ENCODE results near the gene COA1.
"Not testable (repeated sequence)": the region's sequence is repeated elsewhere in the genome, so short reads cannot be mapped to it uniquely, and the experiment has no call there.

The COA1 gene

DNA sequence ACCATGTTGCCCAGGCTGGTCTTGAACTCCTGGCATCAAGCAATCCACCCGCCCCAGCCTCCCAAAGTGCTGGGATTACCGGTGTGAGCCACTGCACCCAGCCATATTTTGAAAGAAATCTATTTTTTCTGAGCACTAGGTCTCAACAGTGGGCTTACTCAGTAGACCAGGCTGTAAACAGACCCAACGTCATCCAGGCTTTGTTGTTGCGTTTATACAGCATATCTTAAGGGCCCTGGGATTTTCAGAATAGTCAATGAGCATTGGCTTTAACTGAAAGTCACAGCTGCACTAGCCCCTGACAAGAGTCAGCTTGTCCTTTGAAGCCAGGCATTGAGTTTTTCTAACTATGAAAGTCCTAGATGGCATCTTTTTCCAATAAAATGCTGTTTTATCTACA lies 96.6 kb downstream of the COA1 start:
- Histone ChIP-seq H2AFZ (ENCODE audit: low read depth, low read length) (no peak overlapping the region), H3K79me2 (ENCODE audit: low read length) (no peaks in the 10 kb centered on the region), H4K20me1 (ENCODE audit: insufficient read depth, low read length) (no peaks in the 10 kb centered on the region), H3K4me1 (ENCODE audit: low read length) (no peaks in the 10 kb centered on the region), H3K4me3 (ENCODE audit: low read length) (no peak overlapping the region), H3K36me3 (replicated peaks; ENCODE audit: low read depth, low read length) (peaks cover 59% of the 10 kb centered on the region), H3K27ac (ENCODE audit: low read length) (no peak overlapping the region), H3K27me3 (ENCODE audit: low read depth, low read length) (no peaks in the 10 kb centered on the region), H3K4me2 (ENCODE audit: low read length) (no peak overlapping the region), H3K9ac (ENCODE audit: low read length) (no peak overlapping the region), H3K9me3 (ENCODE audit: insufficient read depth, low read length) (no peaks in the 10 kb centered on the region)
- no peak for TF ChIP-seq EZH2phosphoT487 (IDR thresholded peaks at IDR 0.05; ENCODE audit: low read depth)

DNA sequence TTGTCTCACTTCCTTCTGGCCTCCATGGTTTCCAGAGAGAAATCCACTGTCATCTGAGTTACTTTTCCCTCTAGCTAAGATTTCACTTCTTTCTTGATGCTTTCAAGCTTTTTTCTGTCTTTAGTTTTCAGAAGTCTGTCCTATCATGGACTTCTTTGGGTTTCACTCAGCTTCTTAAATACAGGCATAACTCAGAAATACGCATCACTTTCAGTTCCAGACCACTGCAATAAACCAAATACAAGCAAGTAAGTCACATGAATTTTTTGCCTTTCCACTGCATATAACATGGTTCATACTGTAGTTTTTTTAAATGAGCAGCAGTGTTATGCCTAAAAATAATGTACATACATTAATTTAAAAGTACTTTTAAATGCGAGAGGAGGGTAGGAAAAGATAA lies 97.8 kb downstream of the COA1 start:
- Histone ChIP-seq H4K20me1 (ENCODE audit: insufficient read depth, low read length) (no peaks in the 10 kb centered on the region), H3K4me3 (ENCODE audit: low read length) (no peak overlapping the region), H3K9ac (ENCODE audit: low read length) (no peak overlapping the region), H3K4me2 (ENCODE audit: low read length) (no peak overlapping the region), H3K4me1 (ENCODE audit: low read length) (no peaks in the 10 kb centered on the region), H3K27me3 (ENCODE audit: low read depth, low read length) (no peaks in the 10 kb centered on the region), H2AFZ (ENCODE audit: low read depth, low read length) (no peak overlapping the region), H3K79me2 (ENCODE audit: low read length) (no peaks in the 10 kb centered on the region), H3K36me3 (replicated peaks; ENCODE audit: low read depth, low read length) (peaks cover 51% of the 10 kb centered on the region), H3K9me3 (ENCODE audit: insufficient read depth, low read length) (no peaks in the 10 kb centered on the region), H3K27ac (ENCODE audit: low read length) (no peak overlapping the region)
- TF ChIP-seq, protein P1, sequence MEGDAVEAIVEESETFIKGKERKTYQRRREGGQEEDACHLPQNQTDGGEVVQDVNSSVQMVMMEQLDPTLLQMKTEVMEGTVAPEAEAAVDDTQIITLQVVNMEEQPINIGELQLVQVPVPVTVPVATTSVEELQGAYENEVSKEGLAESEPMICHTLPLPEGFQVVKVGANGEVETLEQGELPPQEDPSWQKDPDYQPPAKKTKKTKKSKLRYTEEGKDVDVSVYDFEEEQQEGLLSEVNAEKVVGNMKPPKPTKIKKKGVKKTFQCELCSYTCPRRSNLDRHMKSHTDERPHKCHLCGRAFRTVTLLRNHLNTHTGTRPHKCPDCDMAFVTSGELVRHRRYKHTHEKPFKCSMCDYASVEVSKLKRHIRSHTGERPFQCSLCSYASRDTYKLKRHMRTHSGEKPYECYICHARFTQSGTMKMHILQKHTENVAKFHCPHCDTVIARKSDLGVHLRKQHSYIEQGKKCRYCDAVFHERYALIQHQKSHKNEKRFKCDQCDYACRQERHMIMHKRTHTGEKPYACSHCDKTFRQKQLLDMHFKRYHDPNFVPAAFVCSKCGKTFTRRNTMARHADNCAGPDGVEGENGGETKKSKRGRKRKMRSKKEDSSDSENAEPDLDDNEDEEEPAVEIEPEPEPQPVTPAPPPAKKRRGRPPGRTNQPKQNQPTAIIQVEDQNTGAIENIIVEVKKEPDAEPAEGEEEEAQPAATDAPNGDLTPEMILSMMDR (IDR thresholded peaks at IDR 0.05; ENCODE audit: low read depth, low read length) = no peak
- TF ChIP-seq EZH2phosphoT487 (IDR thresholded peaks at IDR 0.05; ENCODE audit: low read depth) = no peak

DNA sequence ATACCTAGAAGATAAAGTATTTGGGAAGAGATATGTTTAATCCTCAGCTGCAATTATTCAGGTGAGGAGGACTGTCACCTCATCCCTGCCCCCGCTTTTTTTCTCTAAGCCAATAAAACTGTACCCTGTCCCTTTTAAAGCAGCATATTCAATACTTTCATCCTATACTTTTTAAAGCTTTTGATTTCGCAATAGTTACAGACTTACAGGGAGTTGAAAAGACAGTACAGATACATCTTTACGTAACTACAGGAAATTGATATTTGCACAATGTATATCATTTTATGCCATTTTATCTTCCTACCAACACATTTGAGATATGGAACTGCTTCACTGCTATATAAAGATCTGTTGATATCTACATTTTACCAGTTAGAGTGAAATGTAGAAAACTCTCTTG lies 98.8 kb downstream of the COA1 start:
- H3K27ac ChIP-seq (ENCODE audit: low read length) = no peak overlapping the region
- no peaks in the 10 kb centered on the region for H3K27me3 ChIP-seq (ENCODE audit: low read depth, low read length)
- no peaks in the 10 kb centered on the region for H3K9me3 ChIP-seq (ENCODE audit: insufficient read depth, low read length)
- no peaks in the 10 kb centered on the region for H4K20me1 ChIP-seq (ENCODE audit: insufficient read depth, low read length)
- H3K36me3 ChIP-seq (replicated peaks; ENCODE audit: low read depth, low read length) = peaks cover 45% of the 10 kb centered on the region
- no peak overlapping the region for H3K4me2 ChIP-seq (ENCODE audit: low read length)
- no peaks in the 10 kb centered on the region for H3K79me2 ChIP-seq (ENCODE audit: low read length)
- no peak overlapping the region for H2AFZ ChIP-seq (ENCODE audit: low read depth, low read length)
- no peak overlapping the region for H3K4me3 ChIP-seq (ENCODE audit: low read length)
- H3K9ac ChIP-seq (ENCODE audit: low read length) = no peak overlapping the region
- H3K4me1 ChIP-seq (ENCODE audit: low read length) = no peaks in the 10 kb centered on the region
- TF ChIP-seq EZH2phosphoT487 (IDR thresholded peaks at IDR 0.05; ENCODE audit: low read depth) = no peak
- TF ChIP-seq, protein P1 (IDR thresholded peaks at IDR 0.05; ENCODE audit: low read depth, low read length) = no peak

DNA sequence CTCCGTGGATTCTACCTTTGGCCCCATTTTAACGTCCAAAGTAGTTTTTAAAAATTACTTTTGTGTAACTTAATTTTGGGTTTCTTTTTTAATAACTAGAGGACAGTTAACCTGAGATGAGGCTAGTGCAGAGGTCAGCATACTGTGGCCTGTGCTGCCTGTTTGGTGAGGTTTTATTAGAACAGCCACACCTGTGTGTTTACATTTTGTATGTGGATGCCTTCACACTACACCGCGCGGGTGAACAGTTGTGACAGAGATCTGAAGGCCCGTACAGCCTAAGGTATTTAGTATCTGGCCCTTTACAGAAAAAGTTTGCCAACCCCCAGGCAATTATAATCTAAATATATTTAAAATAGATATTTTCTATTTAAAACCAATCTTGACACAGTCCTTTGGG lies 99.5 kb downstream of the COA1 start:
- H3K4me3 ChIP-seq (ENCODE audit: low read length) = no peak overlapping the region
- H3K27me3 ChIP-seq (ENCODE audit: low read depth, low read length) = no peaks in the 10 kb centered on the region
- no peak overlapping the region for H3K27ac ChIP-seq (ENCODE audit: low read length)
- no peaks in the 10 kb centered on the region for H3K9me3 ChIP-seq (ENCODE audit: insufficient read depth, low read length)
- no peak overlapping the region for H2AFZ ChIP-seq (ENCODE audit: low read depth, low read length)
- H3K9ac ChIP-seq (ENCODE audit: low read length) = no peak overlapping the region
- no peak for TF ChIP-seq EZH2phosphoT487 (IDR thresholded peaks at IDR 0.05; ENCODE audit: low read depth)
- TF ChIP-seq, protein P1 (IDR thresholded peaks at IDR 0.05; ENCODE audit: low read depth, low read length) = no peak
- H3K79me2 ChIP-seq (ENCODE audit: low read length) = no peaks in the 10 kb centered on the region
- no peaks in the 10 kb centered on the region for H4K20me1 ChIP-seq (ENCODE audit: insufficient read depth, low read length)
- no peak overlapping the region for H3K4me2 ChIP-seq (ENCODE audit: low read length)
- H3K36me3 ChIP-seq (replicated peaks; ENCODE audit: low read depth, low read length) = peaks cover 43% of the 10 kb centered on the region
- H3K4me1 ChIP-seq (ENCODE audit: low read length) = no peaks in the 10 kb centered on the region

DNA sequence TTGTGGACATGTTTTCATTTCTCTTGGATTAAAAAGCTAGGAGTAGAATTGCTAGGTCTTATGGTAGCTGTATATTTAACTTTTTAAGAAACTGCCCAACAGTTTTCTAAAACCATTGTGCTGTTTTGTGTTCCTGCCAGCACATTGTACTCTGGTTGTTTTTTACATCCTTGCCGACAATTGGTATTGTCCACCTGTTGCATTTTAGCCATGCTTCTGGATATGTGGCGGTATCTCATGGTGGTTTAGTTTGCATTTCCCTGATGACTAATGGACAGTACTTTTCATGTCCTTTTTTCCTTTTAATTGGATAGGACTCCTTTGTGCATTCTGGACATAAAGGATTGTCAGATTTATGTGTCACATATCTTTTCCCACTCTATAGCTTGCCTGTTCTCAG lies 100.9 kb downstream of the COA1 start:
- Histone ChIP-seq H3K4me2 (ENCODE audit: low read length) (no peak overlapping the region), H3K9ac (ENCODE audit: low read length) (no peak overlapping the region), H2AFZ (ENCODE audit: low read depth, low read length) (no peak overlapping the region), H3K79me2 (ENCODE audit: low read length) (no peaks in the 10 kb centered on the region), H3K4me1 (ENCODE audit: low read length) (no peaks in the 10 kb centered on the region), H3K4me3 (ENCODE audit: low read length) (no peak overlapping the region), H3K36me3 (replicated peaks; ENCODE audit: low read depth, low read length) (peaks cover 43% of the 10 kb centered on the region), H3K27ac (ENCODE audit: low read length) (no peak overlapping the region), H3K9me3 (ENCODE audit: insufficient read depth, low read length) (no peaks in the 10 kb centered on the region), H3K27me3 (ENCODE audit: low read depth, low read length) (no peaks in the 10 kb centered on the region), H4K20me1 (ENCODE audit: insufficient read depth, low read length) (no peaks in the 10 kb centered on the region)
- TF ChIP-seq EZH2phosphoT487 (IDR thresholded peaks at IDR 0.05; ENCODE audit: low read depth) = no peak
- TF ChIP-seq, protein P1 (IDR thresholded peaks at IDR 0.05; ENCODE audit: low read depth, low read length) = no peak

DNA sequence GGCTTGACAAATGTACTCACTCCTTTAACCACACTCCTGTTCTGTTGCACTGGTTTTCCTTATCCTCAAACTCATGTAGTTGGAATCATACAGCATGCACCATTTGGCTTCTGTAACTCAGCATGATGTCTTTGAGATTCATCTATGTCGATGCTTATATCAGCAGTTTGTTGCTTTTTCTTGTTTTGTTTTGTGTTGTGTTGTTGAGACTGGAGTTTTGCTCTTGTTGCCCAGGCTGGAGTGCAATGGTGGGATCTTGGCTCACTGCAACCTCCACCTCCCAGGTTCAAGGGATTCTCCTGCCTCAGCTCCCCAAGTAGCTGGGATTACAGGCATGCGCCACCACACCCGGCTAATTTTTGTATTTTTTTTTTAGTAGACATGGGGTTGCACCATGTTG lies 101.5 kb downstream of the COA1 start:
- H3K79me2 ChIP-seq (ENCODE audit: low read length); H3K27me3 ChIP-seq (ENCODE audit: low read depth, low read length); H4K20me1 ChIP-seq (ENCODE audit: insufficient read depth, low read length); H2AFZ ChIP-seq (ENCODE audit: low read depth, low read length); H3K4me3 ChIP-seq (ENCODE audit: low read length); H3K9me3 ChIP-seq (ENCODE audit: insufficient read depth, low read length); H3K27ac ChIP-seq (ENCODE audit: low read length); H3K4me2 ChIP-seq (ENCODE audit: low read length); H3K9ac ChIP-seq (ENCODE audit: low read length); H3K4me1 ChIP-seq (ENCODE audit: low read length): not testable (repeated sequence)
- H3K36me3 ChIP-seq (replicated peaks; ENCODE audit: low read depth, low read length) = peaks cover 38% of the 10 kb centered on the region
